ENCODE results near the gene SPA17.

The SPA17 gene

DNA sequence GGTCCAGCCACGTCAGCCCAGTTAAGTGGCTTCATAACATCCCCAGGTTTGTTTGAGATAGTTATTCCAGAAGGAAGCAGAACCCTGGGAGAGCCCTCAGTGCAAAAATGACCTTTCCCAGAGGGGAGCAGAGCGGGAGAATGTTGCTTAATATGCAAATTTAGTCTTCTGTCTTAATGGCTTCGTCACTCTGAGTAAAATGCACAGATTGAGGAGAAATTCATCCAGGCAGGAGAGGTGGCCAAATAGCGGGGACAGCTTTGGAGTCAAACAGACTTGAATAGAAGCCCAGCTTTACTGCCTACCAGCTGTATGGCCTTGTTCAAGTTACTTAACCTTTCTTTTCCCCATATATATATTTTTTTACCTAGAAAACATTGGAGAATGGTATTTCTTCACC lies 53.8 kb downstream of the SPA17 start:
- DNase-seq, result no peak

DNA sequence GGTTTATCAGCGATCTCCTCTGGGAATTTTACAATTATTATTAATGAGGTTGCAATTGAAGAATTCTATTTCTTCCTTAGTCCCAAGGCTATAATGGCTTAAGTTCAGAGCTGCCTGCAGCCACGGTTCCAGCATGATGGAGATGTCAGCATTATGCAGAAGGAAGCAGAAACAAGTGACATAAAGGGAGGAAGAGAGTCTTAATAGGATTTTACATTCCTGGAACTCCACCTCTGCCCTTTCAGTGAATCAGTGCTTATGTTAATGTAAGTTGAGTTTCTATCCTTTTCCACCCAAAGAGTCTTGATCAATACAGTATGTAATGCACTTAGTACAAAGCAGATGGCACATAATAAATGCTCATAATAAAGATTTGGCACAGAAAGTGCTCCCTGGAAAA lies 54.4 kb downstream of the SPA17 start:
- DNase-seq, result no peak

DNA sequence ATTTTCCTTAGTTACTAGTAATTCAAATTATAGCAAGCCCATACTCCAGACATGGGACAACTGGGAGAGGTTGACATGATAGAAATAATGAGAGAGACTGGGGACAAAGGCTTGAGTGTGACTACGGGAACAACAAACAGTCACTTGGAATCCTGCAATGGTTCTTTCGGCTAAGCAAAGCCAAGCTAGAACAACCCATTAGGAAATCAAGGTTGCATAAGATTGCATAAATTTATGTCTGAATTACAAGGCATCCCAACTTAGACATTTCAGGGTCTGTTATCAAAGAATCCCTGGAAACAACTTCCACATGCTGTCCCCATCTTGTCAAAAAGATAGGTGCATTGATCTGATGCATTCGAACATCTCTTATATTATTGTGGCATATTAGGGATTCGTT lies 55.9 kb downstream of the SPA17 start:
- DNase-seq, result peak in 1 of 2 donors; percentile 58

DNA sequence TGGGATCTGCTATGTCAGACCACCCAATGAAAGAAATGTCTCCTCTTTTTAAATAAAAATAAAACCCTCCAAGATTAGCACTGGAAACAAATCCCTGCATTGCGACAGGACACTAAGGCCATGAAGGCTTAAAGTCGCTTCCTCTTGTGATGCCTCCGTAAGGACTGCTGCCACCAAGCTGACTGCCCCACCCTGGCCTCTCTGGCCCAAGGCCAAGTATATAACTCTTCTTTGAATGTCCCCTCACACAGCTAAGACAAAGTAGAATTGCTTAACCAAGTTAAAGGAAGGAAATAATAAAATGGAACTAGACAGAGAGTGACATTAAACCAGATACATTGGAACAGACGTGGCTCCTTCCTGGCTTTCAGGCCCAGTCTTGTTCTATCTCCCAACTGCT lies 58.5 kb downstream of the SPA17 start:
- DNase-seq, result peak; percentile 49 to 74

DNA sequence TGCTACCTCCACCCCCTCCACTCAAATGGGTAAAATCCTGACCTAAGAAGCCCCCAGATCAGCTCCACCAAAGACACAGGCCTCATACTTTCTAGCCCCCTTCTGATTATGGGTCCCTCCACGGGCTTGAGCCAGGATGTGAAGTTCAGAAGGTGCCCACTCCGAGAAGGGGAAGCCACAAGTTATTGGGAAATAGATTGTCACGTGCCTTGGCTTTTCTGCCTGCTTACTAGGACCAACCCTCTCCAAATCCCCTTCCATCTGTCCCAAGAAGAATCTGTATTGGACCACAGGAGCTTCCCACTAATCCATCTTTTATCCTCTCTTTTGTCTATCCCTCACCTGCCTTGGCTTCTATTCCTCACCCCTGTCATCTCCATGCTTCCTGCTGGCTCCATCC lies 63.0 kb downstream of the SPA17 start:
- DNase-seq, result peak; percentile 45 to 64

DNA sequence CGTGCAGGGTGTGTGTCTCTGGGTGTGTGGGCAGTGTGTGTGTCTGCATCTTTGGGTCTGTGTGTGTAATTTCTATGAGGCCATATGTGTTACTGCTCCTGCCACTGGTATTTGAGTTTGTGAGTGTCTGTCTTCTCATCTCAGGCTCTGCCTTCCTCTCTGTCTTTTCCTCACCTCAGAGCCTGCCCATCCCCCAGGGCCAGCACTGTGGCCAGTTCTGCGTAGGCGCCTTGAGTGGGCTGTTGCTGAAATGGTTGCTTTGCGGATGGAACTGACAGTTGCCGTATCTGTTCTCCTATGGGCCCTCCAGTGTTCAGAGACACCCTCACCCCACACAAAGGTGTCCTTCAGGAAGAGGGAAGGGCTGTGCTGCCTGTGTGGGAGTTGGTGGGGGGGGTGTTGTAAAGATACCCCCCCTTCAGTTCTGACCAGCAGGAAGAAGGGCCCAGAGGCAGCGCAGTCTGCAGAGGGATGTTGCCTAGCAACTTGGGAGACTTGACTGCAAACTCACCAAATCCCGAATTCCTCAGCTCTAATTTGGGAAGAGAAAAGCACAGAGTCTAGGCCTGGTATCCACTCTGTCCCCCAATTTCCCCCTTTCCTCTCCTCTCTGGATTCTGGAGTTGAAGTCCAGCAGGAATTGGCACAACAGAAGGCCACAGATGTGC lies 64.1 kb downstream of the SPA17 start:
- no peak for DNase-seq

- DNase-seq, result no peak
These were observed 65.2 kb downstream of the SPA17 start for GRCh38 chr11:124738713-124739478.

DNA sequence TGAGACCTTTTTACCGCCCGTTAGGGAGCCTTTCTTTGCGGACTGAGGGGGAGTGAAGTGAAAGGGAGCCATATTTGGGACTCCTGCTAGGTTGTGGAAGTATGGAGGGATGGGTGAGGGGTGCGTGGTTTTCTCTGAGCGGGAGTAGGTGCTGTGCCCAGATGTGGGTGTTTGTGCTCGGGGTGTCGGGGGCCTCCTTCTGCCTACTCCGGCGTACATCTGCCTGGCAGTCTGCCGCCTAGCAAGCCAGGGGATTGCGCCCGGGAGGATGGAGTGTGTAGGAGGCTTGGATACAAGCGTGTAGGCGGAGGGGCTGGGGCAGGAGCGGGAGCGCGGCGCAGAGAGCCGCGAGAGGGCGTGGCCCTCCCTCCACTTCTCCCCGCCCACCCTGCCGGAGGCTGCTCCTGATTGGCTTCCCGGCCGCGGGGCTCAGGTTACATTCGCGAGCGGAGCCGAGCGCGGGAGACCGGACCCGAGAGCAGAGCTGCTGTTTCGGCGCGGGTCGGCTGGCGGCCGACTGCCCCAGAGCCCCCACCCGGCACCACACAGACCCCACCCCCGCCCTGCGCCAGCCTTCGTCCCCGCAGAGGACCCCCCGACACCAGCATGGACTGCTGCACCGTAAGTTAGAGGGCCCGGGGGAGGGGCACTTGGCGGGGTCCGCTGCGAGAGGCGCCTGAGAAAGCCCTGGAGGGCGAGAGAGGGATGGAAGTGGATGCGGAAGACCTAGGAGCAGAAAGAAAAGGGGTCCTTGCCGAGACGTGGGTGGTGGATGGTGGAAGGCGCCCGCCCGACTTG lies 66.0 kb downstream of the SPA17 start, which contains the start of gene NRGN:
NRGN (plus strand) TSS at position 464 of the 798 bp plus-strand sequence; CDS start at position 607, 143 bp downstream.
- peak; percentile 69 to 82 for DNase-seq

GRCh38 chr11:124740277-124740882 lies 66.7 kb downstream of the SPA17 start:
- peak; percentile 54 to 64 for DNase-seq

DNA sequence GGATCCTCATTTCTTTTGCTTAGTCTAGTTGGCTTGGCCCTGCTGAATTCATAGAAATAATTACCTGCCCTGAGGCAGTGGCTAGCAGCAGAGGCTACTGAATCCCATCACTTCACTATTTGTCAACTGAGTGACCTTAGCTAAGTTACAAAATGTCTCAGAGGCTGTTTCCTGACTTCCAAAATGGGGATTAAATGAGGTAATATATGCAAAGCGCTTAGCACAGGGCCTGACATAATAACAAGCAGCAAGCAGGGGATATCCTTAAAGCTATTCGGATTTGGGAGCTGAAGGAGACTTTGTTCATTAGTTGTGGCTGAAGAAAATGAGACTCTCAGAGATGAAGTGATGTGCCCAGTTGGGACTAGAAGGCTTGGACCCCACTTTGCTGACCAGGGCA lies 68.9 kb downstream of the SPA17 start:
- DNase-seq, result peak; percentile 43 to 59

GRCh38 chr11:124743050-124743449 lies 69.3 kb downstream of the SPA17 start:
- no peak for DNase-seq

- DNase-seq, result no peak
These were observed 71.6 kb downstream of the SPA17 start for GRCh38 chr11:124745270-124745834.

DNA sequence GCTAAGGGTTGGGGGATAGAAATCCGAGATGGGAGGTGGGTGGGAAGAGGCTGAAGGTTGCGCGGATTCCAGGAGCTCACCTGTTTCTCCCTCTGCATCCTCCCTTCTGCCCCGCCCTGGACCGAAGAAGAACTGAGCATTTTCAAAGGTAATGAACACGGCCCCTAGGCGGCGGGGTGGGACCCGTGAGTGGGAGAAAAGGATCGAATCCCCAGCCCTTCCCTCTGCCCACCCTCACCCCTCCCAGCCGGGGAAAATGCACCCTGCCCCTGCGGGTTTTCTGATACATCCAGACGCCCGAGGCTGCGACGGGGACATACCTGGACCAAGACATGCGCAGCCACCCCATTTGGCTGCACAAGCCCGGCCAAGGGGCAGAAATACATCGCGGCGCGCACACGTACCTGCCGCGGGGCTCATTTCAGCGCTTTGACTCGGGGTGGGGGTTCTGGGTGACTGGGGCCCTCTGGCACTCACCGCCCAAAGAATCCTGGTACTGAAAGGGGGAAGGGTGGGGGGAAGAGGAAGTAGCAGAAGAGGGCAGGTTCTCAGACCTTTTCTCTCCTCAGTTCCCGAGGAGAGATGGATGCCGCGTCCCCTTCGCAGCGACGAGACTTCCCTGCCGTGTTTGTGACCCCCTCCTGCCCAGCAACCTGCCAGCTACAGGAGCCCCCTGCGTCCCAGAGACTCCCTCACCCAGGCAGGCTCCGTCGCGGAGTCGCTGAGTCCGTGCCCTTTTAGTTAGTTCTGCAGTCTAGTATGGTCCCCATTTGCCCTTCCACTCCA lies 72.3 kb downstream of the SPA17 start:
- DNase-seq, result no peak

- DNase-seq, result peak; percentile 41 to 65
These were observed 73.0 kb downstream of the SPA17 start for GRCh38 chr11:124746621-124747243.

Measured in inflammatory macrophage treated with lipopolysaccharide for 1 hour (primary cell).